ENCODE data around the gene ZDHHC8.

The ZDHHC8 gene

GRCh38 chr22:20127318-20127868 is 4.2 kb upstream of the ZDHHC8 start:
- peak; percentile 44 for DNase-seq
- no peak for TF ChIP-seq CTCF (IDR thresholded peaks at IDR 0.05; ENCODE audit: low read depth, low read length)
- Histone ChIP-seq H3K27me3 (ENCODE audit: insufficient read depth, low read depth, severe bottlenecking) (no peaks in the 10 kb centered on the region), H3K4me3 (ENCODE audit: low read depth, low read length) (no peak overlapping the region), H3K36me3 (peaks cover 50% of the 10 kb centered on the region), H3K9me3 (ENCODE audit: severe bottlenecking) (no peaks in the 10 kb centered on the region), H3K27ac (peak overlapping the region; percentile 59)

- TF ChIP-seq CTCF (IDR thresholded peaks at IDR 0.05; ENCODE audit: low read depth, low read length): no peak
- peaks cover 49% of the 10 kb centered on the region for H3K36me3 ChIP-seq
- H3K27ac ChIP-seq: peak overlapping the region; percentile 59
- H3K9me3 ChIP-seq (ENCODE audit: severe bottlenecking): no peaks in the 10 kb centered on the region
- DNase-seq: no peak
- H3K4me3 ChIP-seq (ENCODE audit: low read depth, low read length): no peak overlapping the region
- H3K27me3 ChIP-seq (ENCODE audit: insufficient read depth, low read depth, severe bottlenecking): no peaks in the 10 kb centered on the region
Observed at GRCh38 chr22:20127869-20128618, 3.6 kb upstream of the ZDHHC8 start.

- Histone ChIP-seq H3K4me3 (ENCODE audit: low read depth, low read length) (no peak overlapping the region), H3K27ac (peak overlapping the region; percentile 30; the same call in 1 of the 2 replicates), H3K27me3 (ENCODE audit: insufficient read depth, low read depth, severe bottlenecking) (no peaks in the 10 kb centered on the region), H3K9me3 (ENCODE audit: severe bottlenecking) (no peaks in the 10 kb centered on the region), H3K36me3 (peaks cover 46% of the 10 kb centered on the region)
- no peak for DNase-seq
- TF ChIP-seq CTCF (IDR thresholded peaks at IDR 0.05; ENCODE audit: low read depth, low read length): no peak
Observed at GRCh38 chr22:20128619-20128901, 3.0 kb upstream of the ZDHHC8 start.

GRCh38 chr22:20128902-20129746 is 2.5 kb upstream of the ZDHHC8 start:
- peak overlapping the region; percentile 30; the same call in 1 of the 2 replicates for H3K27ac ChIP-seq
- DNase-seq: peak; percentile 68
- peak; percentile 79 for TF ChIP-seq CTCF (IDR thresholded peaks at IDR 0.05; ENCODE audit: low read depth, low read length)

GRCh38 chr22:20129747-20130014 is 1.9 kb upstream of the ZDHHC8 start:
- no peak overlapping the region for H3K27ac ChIP-seq
- no peaks in the 10 kb centered on the region for H3K9me3 ChIP-seq (ENCODE audit: severe bottlenecking)
- no peak for DNase-seq
- no peak overlapping the region for H3K4me3 ChIP-seq (ENCODE audit: low read depth, low read length)
- no peak for TF ChIP-seq CTCF (IDR thresholded peaks at IDR 0.05; ENCODE audit: low read depth, low read length)
- H3K27me3 ChIP-seq (ENCODE audit: insufficient read depth, low read depth, severe bottlenecking): no peaks in the 10 kb centered on the region
- H3K36me3 ChIP-seq: peaks cover 35% of the 10 kb centered on the region

More at GRCh38 chr22:20128902-20129746, 2.5 kb upstream of the ZDHHC8 start:
- Histone ChIP-seq H3K4me3 (ENCODE audit: low read depth, low read length) (no peak overlapping the region), H3K27me3 (ENCODE audit: insufficient read depth, low read depth, severe bottlenecking) (no peaks in the 10 kb centered on the region), H3K9me3 (ENCODE audit: severe bottlenecking) (no peaks in the 10 kb centered on the region), H3K36me3 (peaks cover 41% of the 10 kb centered on the region)
